Stimulated activated CD8-positive, alpha-beta memory T cell treated with anti-CD3 and anti-CD28 coated beads, Interleukin-4, amount 100 ng/mL, for 48 hours (primary cell): ENCODE data around the gene IRF2BPL.

Experiments used
- DNase-seq: peaks from one replicate; pipeline ENCODE4 v3.0.0-alpha.2; 2020

The IRF2BPL gene

GRCh38 chr14:76984787-76985375, 43.6 kb downstream of the IRF2BPL start:
- no peak for DNase-seq

GRCh38 chr14:76984297-76984696, 44.2 kb downstream of the IRF2BPL start:
- DNase-seq, result no peak

GRCh38 chr14:76981670-76982069, 46.8 kb downstream of the IRF2BPL start:
- no peak for DNase-seq

- DNase-seq, result peak; percentile 90
Measured at GRCh38 chr14:76977793-76978720, 50.5 kb downstream of the IRF2BPL start.

- no peak for DNase-seq
Measured at GRCh38 chr14:76976240-76977005, 52.1 kb downstream of the IRF2BPL start.

GRCh38 chr14:76975812-76976211, 52.7 kb downstream of the IRF2BPL start:
- DNase-seq, result no peak

GRCh38 chr14:76975051-76975450, 53.5 kb downstream of the IRF2BPL start:
- no peak for DNase-seq
